Rectal smooth muscle tissue (tissue), 1 donor: Measurements from ENCODE around the gene RPS6KA5.
A peak's percentile ranks its signal among the peaks of the same experiment; 100 is the strongest.

ENCODE experiments used
- H3K27ac ChIP-seq: one replicate; pipeline ENCODE4 v1.7.0; 2013; ENCODE audit warnings: low read depth, low read length, inconsistent platforms
- H3K27me3 ChIP-seq: one replicate; pipeline ENCODE4 v1.7.0; 2013; ENCODE audit warnings: low read length; ENCODE audit not compliant: control insufficient read depth, insufficient read depth
- H3K36me3 ChIP-seq: one replicate; pipeline ENCODE4 v1.7.0; 2013; ENCODE audit warnings: low read length; ENCODE audit not compliant: control insufficient read depth, insufficient read depth
- H3K4me1 ChIP-seq: one replicate; pipeline ENCODE4 v1.7.0; 2013; ENCODE audit warnings: low read length; ENCODE audit not compliant: control insufficient read depth, insufficient read depth
- H3K4me3 ChIP-seq: one replicate; pipeline ENCODE4 v1.7.0; 2013; ENCODE audit warnings: low read length
- H3K9ac ChIP-seq: one replicate; pipeline ENCODE4 v1.7.0; 2013; ENCODE audit warnings: low read length

The RPS6KA5 gene

GRCh38 chr14:91016800-91017410 lies 43.5 kb downstream of the RPS6KA5 start:
- Histone ChIP-seq H3K9ac (no peak overlapping the region), H3K27ac (no peak overlapping the region), H3K27me3 (no peaks in the 10 kb centered on the region), H3K36me3 (no peaks in the 10 kb centered on the region), H3K4me3 (no peak overlapping the region), H3K4me1 (peaks cover 21% of the 10 kb centered on the region)

- Histone ChIP-seq H3K36me3 (no peaks in the 10 kb centered on the region), H3K4me1 (peaks cover 21% of the 10 kb centered on the region), H3K4me3 (no peak overlapping the region), H3K27me3 (no peaks in the 10 kb centered on the region), H3K9ac (no peak overlapping the region), H3K27ac (no peak overlapping the region)
Observed at GRCh38 chr14:91015435-91015834, 45.0 kb downstream of the RPS6KA5 start.

DNA sequence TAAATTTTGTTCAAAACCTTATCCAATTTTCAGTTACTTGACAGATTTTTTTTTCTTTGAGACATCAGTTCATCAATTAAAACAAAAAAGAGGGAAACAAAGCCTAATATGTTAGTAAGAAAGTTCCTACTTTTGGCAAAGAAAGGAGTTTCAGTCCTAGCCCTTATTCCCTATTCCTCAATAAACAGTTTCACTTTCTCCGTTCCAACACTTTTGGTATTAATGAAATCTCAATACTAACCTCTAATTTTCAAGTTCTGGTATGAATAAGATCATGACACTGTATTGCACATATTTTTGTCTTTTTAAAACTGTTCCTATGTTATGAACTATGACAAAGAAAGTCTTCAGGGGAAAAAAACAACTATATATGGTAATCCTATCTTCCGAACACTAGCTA lies 48.4 kb downstream of the RPS6KA5 start:
- H3K27me3 ChIP-seq = no peaks in the 10 kb centered on the region
- no peaks in the 10 kb centered on the region for H3K36me3 ChIP-seq
- peaks cover 27% of the 10 kb centered on the region for H3K4me1 ChIP-seq
- H3K4me3 ChIP-seq = no peak overlapping the region
- peak overlapping the region; percentile 70 for H3K27ac ChIP-seq
- H3K9ac ChIP-seq = no peak overlapping the region

DNA sequence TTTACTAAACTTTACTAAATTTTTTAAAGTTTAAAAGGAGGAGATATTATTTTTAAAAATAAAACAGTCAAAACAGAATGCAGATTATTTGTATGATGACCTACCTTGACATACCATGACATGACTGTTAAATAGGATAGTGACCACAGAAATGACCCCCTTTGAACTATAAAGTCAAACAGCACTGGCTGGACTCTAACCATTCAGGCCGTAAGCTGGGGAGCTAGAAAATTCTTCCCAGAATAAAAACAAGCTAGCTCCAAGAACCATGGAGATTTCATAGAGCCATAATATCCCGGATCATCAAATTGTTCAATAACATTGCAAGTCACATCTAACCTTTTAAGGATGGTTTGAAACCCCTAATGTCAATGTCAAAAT lies 50.3 kb downstream of the RPS6KA5 start:
- H3K9ac ChIP-seq = no peak overlapping the region
- no peak overlapping the region for H3K27ac ChIP-seq
- H3K4me3 ChIP-seq = no peak overlapping the region
- H3K36me3 ChIP-seq = no peaks in the 10 kb centered on the region
- H3K4me1 ChIP-seq = peaks cover 25% of the 10 kb centered on the region
- no peaks in the 10 kb centered on the region for H3K27me3 ChIP-seq

GRCh38 chr14:91009501-91010152 lies 50.8 kb downstream of the RPS6KA5 start:
- no peak overlapping the region for H3K9ac ChIP-seq
- H3K4me3 ChIP-seq = no peak overlapping the region
- H3K27me3 ChIP-seq = no peaks in the 10 kb centered on the region
- no peaks in the 10 kb centered on the region for H3K36me3 ChIP-seq
- peaks cover 24% of the 10 kb centered on the region for H3K4me1 ChIP-seq
- no peak overlapping the region for H3K27ac ChIP-seq

DNA sequence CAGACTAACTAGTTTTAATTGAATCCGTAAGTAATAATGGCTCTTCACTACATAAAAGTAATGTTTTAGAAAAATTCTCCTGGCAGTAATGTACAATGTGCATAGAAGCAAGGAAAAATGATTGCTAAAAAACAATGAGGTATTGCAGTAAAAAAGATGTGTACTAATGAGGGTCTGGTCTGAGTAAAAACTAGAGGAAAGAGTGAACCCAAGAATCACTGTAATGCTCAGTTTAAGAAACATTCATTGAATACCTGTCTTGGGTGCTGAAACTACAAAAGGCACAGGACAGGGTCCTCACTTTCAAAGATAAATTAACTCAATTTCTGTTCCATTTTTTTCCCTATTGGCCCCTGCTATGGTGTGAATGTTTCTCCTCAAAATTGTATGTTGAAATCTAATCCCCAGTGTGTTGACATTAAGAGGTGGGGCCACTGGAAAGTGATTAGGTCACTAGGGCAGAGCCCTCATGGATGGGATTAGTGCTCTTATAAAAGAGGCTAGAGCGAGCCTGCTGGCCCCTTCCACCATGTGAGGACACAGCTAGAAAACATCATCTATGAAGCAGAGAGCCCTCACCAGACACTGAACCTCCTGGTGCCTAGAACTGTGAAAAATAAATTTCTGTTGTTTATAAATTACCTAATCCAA lies 51.6 kb downstream of the RPS6KA5 start:
- Histone ChIP-seq H3K36me3 (no peaks in the 10 kb centered on the region), H3K4me3 (no peak overlapping the region), H3K9ac (no peak overlapping the region), H3K27me3 (no peaks in the 10 kb centered on the region), H3K4me1 (peaks cover 24% of the 10 kb centered on the region), H3K27ac (no peak overlapping the region)

DNA sequence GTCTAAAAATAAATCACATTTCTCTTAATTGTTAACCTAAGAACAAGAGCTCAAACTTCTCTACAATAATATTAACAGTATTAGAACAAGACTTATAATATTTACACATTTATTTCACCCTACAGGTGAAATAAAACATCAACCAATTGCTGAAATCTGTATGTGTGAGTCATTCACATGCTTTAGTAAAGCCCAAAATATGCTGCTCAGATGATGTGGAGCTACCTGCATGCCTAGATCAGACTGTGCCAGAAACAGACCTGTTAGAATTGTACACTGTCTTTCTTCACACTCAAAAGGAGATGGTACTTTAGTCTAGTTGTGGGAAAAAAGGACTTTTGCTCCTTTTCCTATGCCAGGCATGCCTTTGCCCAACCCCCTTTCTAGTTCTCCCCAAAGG lies 54.7 kb downstream of the RPS6KA5 start:
- Histone ChIP-seq H3K27ac (peak overlapping the region; percentile 51), H3K4me3 (no peak overlapping the region), H3K36me3 (no peaks in the 10 kb centered on the region), H3K4me1 (peaks cover 10% of the 10 kb centered on the region), H3K27me3 (no peaks in the 10 kb centered on the region), H3K9ac (no peak overlapping the region)

- peaks cover 10% of the 10 kb centered on the region for H3K4me1 ChIP-seq
- H3K36me3 ChIP-seq = no peaks in the 10 kb centered on the region
- H3K27ac ChIP-seq = peak overlapping the region; percentile 51
- no peak overlapping the region for H3K4me3 ChIP-seq
- H3K27me3 ChIP-seq = no peaks in the 10 kb centered on the region
- no peak overlapping the region for H3K9ac ChIP-seq
Observed at GRCh38 chr14:91004987-91005386, 55.5 kb downstream of the RPS6KA5 start.

- H3K27me3 ChIP-seq = no peaks in the 10 kb centered on the region
- H3K9ac ChIP-seq = no peak overlapping the region
- H3K27ac ChIP-seq = peak overlapping the region; percentile 78
- peaks cover 11% of the 10 kb centered on the region for H3K4me1 ChIP-seq
- peak overlapping the region; percentile 3 for H3K4me3 ChIP-seq
- H3K36me3 ChIP-seq = no peaks in the 10 kb centered on the region
Observed at GRCh38 chr14:90999299-90999698, 61.1 kb downstream of the RPS6KA5 start.

DNA sequence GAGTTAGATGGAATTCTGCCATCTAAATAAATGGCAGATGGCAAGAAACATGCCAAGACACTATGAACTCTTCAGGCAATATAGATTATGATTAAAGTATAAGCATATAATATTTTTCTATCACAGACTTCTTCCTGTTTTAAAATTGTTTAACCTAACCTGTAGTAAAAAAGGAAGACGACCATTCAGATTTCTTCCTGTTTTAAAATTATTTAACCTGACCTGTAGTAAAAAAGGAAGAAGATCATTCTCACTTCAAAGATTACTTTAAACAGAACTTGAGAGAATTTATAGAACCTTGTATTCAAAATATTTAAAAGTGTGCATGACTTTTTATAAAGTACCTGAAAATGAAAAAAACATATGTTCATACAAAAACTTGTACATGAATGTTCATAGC lies 63.5 kb downstream of the RPS6KA5 start:
- H3K9ac ChIP-seq = no peak overlapping the region
- no peaks in the 10 kb centered on the region for H3K36me3 ChIP-seq
- peaks cover 11% of the 10 kb centered on the region for H3K4me1 ChIP-seq
- H3K4me3 ChIP-seq = no peak overlapping the region
- H3K27ac ChIP-seq = no peak overlapping the region
- H3K27me3 ChIP-seq = no peaks in the 10 kb centered on the region

DNA sequence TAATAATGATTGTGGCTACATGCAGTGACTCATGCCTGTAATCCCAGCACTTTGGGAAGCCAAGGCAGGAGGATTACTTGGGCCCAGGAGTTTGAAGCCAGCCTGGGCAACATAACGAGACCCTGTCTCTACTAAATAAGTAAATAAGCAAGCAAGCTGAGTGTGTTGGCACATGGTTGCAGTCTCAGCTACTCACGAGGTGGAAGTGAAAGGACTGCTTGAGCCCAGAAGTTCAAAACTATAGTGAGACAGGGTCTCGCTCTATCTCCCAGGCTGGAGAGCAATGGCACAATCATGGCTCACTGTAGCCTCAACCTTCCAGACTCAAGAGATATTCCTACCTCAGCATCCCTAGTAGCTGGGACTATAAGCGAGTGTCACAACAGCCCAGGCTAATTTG lies 64.7 kb downstream of the RPS6KA5 start:
- no peaks in the 10 kb centered on the region for H3K27me3 ChIP-seq
- H3K27ac ChIP-seq = no peak overlapping the region
- no peak overlapping the region for H3K9ac ChIP-seq
- no peak overlapping the region for H3K4me3 ChIP-seq
- H3K4me1 ChIP-seq = peaks cover 11% of the 10 kb centered on the region
- no peaks in the 10 kb centered on the region for H3K36me3 ChIP-seq

DNA sequence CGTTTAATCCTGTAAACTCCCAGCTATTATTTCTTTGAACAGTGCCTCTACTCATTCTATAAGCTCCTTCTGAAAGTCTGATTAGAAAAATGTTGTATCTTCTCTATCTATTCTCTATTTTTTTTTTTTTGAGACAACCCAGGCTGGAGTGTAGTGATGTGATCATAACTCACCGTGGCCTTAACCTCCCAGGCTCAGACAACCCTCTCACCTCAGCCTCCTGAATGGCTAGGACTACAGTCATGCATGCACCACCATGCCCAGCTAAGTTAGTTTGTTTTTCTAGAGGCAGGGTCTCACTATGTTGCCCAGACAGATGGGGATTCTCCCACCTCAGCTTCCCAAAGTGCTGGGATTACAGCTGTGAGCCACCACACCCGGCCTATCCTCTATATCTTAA lies 66.6 kb downstream of the RPS6KA5 start:
- no peak overlapping the region for H3K27ac ChIP-seq
- peaks cover 5% of the 10 kb centered on the region for H3K4me1 ChIP-seq

More for the DNA sequence above, 66.6 kb downstream of the RPS6KA5 start:
- Histone ChIP-seq H3K27me3 (no peaks in the 10 kb centered on the region), H3K4me3 (no peak overlapping the region), H3K9ac (no peak overlapping the region), H3K36me3 (no peaks in the 10 kb centered on the region)
